Measurements from ENCODE around the gene HCN2. TPM values are rescaled to one million over a fixed set of nuclear protein-coding genes. Genes with fewer than 3 reads are reported as not detected.

Gene HCN2
- total and polyA plus RNA-seq, 9 of the 15 experiments (the other 6 are each of a cell fraction or from before 2014, with no cell fraction given), result 0.29 to 4.2 (median 0.82) TPM; not detected in 2

GRCh38 chr19:662207-662961 lies 72.7 kb downstream of the HCN2 start (continued):
- TF ChIP-seq, protein P1, sequence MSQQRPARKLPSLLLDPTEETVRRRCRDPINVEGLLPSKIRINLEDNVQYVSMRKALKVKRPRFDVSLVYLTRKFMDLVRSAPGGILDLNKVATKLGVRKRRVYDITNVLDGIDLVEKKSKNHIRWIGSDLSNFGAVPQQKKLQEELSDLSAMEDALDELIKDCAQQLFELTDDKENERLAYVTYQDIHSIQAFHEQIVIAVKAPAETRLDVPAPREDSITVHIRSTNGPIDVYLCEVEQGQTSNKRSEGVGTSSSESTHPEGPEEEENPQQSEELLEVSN (IDR thresholded peaks at IDR 0.05; ENCODE audit: borderline replicate concordance in 1 of 2, extremely low read depth in 1 of 2, insufficient read depth in 1 of 2, insufficient read length in 1 of 2, low read depth in 1 of 2, low read length in 1 of 2, poor library complexity in 1 of 2, severe bottlenecking in 1 of 2), result peak; percentile 45 to 71
- TF ChIP-seq CSDE1 (IDR thresholded peaks at IDR 0.05), result no peak
- no peak; the same call in 1 of the 2 replicates for TF ChIP-seq E2F5 (CRISPR knock-in tag; IDR thresholded peaks at IDR 0.05)
- TF ChIP-seq ZNF584 (CRISPR knock-in tag; IDR thresholded peaks at IDR 0.05; ENCODE audit: low read depth), result no peak
- TF ChIP-seq, protein P2, sequence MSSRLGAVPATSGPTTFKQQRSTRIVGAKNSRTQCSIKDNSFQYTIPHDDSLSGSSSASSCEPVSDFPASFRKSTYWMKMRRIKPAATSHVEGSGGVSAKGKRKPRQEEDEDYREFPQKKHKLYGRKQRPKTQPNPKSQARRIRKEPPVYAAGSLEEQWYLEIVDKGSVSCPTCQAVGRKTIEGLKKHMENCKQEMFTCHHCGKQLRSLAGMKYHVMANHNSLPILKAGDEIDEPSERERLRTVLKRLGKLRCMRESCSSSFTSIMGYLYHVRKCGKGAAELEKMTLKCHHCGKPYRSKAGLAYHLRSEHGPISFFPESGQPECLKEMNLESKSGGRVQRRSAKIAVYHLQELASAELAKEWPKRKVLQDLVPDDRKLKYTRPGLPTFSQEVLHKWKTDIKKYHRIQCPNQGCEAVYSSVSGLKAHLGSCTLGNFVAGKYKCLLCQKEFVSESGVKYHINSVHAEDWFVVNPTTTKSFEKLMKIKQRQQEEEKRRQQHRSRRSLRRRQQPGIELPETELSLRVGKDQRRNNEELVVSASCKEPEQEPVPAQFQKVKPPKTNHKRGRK (tag; IDR thresholded peaks at IDR 0.05), result no peak
- no peak for TF ChIP-seq IRF9 (tag; IDR thresholded peaks at IDR 0.05)
- TF ChIP-seq CREM (IDR thresholded peaks at IDR 0.05; ENCODE audit: low read depth), result peak; percentile 41; the same call in 1 of the 2 replicates
- TF ChIP-seq SNAPC5 (CRISPR knock-in tag; IDR thresholded peaks at IDR 0.05), result no peak
- no peak for TF ChIP-seq SMARCA4 (IDR thresholded peaks at IDR 0.05)
- no peak for TF ChIP-seq PHTF2 (CRISPR knock-in tag; IDR thresholded peaks at IDR 0.05)
- TF ChIP-seq GABPB1 (CRISPR knock-in tag; IDR thresholded peaks at IDR 0.05), result 0 out of 2 replicates have a peak, but pooled peaks have one; percentile 51
- no peak for TF ChIP-seq MEIS2 (IDR thresholded peaks at IDR 0.05; ENCODE audit: partially characterized antibody)
- no peak for TF ChIP-seq ZBTB8A (IDR thresholded peaks at IDR 0.05; ENCODE audit: partially characterized antibody)
- no peak for TF ChIP-seq IFI16 (CRISPR knock-in tag; IDR thresholded peaks at IDR 0.05)
- no peak for TF ChIP-seq GTF3C2 (IDR thresholded peaks at IDR 0.05; ENCODE audit: borderline replicate concordance, extremely low read depth, insufficient read length)
- TF ChIP-seq ZNF197 (CRISPR knock-in tag; IDR thresholded peaks at IDR 0.05; ENCODE audit: low read depth), result no peak
- peak; percentile 88 for TF ChIP-seq EP400 (IDR thresholded peaks at IDR 0.05)
